PFSK-1 (cell line): ENCODE results near the gene PLEKHH3.

Source experiments
- FOXP2 ChIP-seq: optimal IDR thresholded peaks from 2 replicates; pipeline ENCODE3; 2011; ENCODE audit warnings: borderline replicate concordance, control low read depth, inconsistent platforms; ENCODE audit not compliant: insufficient read depth; ENCODE audit errors: extremely low read length, extremely low read depth
- POLR2AphosphoS5 ChIP-seq: IDR thresholded peaks from 2 replicates; pipeline ENCODE4 v1.6.1; 2012; ENCODE audit warnings: low read depth, mild to moderate bottlenecking, control low read depth, low read length, moderate library complexity
- SIN3A ChIP-seq: IDR thresholded peaks from 2 replicates; pipeline ENCODE4 v1.6.1; 2012; ENCODE audit warnings: mild to moderate bottlenecking, low read length, moderate library complexity, borderline replicate concordance; ENCODE audit not compliant: insufficient read depth
- TAF1 ChIP-seq: IDR thresholded peaks from 2 replicates; pipeline ENCODE4 v1.6.1; 2012; ENCODE audit warnings: low read length, control low read depth, borderline replicate concordance; ENCODE audit not compliant: insufficient read depth
- TF ChIP-seq, protein P1 (sequence below), 2 experiments: IDR thresholded peaks; 2 replicates each; pipeline versions ENCODE4 v1.6.1 to v1.8.0; 2011 to 2012; ENCODE audit warnings: low read depth in 2 of 2, low read length in 2 of 2, control low read depth in 1 of 2, inconsistent platforms in 1 of 2, mild to moderate bottlenecking in 1 of 2, moderate library complexity in 1 of 2; ENCODE audit not compliant: insufficient read depth in 1 of 2

PLEKHH3 gene

DNA sequence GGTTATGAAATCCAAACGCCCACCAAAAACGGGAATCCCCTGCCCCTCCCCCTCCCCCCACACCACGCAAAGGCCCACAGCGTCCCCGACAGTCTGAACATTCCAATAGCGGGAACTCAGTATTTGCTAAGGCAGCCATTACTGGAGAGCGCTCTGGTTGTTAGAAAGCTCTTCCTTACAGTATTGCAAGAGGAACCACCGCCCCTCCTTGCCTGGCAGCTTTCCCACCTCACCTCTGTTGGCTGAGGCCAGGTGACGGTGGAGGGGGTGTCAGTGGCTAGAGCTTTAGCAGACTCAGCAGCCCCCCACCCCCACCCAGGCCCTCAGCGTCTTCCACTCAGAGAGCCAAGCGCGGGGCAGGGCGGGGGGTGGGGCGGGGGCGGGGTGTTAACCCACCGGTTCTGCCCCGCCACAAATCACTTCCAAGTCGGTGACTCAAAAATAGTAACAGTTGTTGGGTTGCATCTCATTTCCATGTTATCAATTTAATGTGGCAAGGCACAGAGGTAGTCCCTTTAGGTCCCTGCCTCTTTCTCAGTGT is 2.2 kb upstream of the PLEKHH3 start:
- TF ChIP-seq SIN3A, result no peak
- TF ChIP-seq, protein P1, sequence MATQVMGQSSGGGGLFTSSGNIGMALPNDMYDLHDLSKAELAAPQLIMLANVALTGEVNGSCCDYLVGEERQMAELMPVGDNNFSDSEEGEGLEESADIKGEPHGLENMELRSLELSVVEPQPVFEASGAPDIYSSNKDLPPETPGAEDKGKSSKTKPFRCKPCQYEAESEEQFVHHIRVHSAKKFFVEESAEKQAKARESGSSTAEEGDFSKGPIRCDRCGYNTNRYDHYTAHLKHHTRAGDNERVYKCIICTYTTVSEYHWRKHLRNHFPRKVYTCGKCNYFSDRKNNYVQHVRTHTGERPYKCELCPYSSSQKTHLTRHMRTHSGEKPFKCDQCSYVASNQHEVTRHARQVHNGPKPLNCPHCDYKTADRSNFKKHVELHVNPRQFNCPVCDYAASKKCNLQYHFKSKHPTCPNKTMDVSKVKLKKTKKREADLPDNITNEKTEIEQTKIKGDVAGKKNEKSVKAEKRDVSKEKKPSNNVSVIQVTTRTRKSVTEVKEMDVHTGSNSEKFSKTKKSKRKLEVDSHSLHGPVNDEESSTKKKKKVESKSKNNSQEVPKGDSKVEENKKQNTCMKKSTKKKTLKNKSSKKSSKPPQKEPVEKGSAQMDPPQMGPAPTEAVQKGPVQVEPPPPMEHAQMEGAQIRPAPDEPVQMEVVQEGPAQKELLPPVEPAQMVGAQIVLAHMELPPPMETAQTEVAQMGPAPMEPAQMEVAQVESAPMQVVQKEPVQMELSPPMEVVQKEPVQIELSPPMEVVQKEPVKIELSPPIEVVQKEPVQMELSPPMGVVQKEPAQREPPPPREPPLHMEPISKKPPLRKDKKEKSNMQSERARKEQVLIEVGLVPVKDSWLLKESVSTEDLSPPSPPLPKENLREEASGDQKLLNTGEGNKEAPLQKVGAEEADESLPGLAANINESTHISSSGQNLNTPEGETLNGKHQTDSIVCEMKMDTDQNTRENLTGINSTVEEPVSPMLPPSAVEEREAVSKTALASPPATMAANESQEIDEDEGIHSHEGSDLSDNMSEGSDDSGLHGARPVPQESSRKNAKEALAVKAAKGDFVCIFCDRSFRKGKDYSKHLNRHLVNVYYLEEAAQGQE (IDR thresholded peaks at IDR 0.05; ENCODE audit: insufficient read depth in 1 of 2, low read depth in 2 of 2, low read length in 2 of 2), result no peak
- TF ChIP-seq FOXP2, result no peak
- no peak for TF ChIP-seq TAF1
- TF ChIP-seq POLR2AphosphoS5, result no peak

DNA sequence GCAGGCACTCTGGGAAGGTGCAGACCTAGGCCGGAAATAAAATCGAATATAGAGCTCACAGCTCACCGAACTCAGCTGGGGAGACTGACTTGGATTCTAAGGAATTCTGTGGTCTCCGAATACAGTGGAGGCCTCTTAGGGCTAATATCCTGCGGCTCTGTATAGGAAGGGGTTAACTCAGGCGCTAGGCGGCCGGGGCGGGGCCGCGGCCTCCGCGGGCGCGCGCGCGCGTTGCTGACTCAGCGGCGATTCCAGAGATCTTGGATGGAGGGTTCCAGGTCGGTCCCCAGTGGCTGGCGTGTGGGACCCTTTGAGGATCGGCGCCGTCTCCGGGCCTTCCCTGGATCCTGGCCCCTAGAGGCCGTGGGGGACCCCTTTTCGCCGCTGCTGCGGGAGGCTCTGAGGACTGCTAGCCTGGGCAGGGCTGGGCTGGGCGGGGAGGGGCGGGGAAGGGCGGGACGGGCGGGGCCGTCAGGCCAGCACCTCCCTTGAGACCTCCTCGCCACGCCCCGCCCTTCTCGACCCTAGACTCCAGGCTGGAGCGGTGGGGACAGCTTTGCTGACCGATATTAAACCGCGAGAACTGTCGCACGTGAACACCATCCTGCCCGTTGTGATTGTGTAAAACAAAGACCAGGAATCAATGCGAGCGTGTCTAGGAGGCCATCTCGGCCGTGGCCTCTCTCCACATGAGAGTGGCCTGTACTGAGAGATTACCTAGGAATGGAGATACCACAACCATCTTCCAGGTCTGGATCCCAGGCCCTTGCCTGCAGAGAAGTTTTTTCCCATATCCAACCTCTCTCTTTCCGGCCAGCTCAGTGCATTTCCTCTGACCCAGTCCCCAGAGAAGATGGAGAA is 1.4 kb upstream of the PLEKHH3 start:
- TF ChIP-seq POLR2AphosphoS5, result peak; percentile 88
- TF ChIP-seq, protein P1 (IDR thresholded peaks at IDR 0.05; ENCODE audit: insufficient read depth in 1 of 2, low read depth in 2 of 2, low read length in 2 of 2), result peak in 1 of 2 experiments; percentile 48; a peak in 1 of 4 replicates
- peak; percentile 5; the same call in 1 of the 2 replicates for TF ChIP-seq SIN3A
- TF ChIP-seq TAF1, result peak; percentile 73; the same call in 1 of the 2 replicates
- TF ChIP-seq FOXP2, result no peak

DNA sequence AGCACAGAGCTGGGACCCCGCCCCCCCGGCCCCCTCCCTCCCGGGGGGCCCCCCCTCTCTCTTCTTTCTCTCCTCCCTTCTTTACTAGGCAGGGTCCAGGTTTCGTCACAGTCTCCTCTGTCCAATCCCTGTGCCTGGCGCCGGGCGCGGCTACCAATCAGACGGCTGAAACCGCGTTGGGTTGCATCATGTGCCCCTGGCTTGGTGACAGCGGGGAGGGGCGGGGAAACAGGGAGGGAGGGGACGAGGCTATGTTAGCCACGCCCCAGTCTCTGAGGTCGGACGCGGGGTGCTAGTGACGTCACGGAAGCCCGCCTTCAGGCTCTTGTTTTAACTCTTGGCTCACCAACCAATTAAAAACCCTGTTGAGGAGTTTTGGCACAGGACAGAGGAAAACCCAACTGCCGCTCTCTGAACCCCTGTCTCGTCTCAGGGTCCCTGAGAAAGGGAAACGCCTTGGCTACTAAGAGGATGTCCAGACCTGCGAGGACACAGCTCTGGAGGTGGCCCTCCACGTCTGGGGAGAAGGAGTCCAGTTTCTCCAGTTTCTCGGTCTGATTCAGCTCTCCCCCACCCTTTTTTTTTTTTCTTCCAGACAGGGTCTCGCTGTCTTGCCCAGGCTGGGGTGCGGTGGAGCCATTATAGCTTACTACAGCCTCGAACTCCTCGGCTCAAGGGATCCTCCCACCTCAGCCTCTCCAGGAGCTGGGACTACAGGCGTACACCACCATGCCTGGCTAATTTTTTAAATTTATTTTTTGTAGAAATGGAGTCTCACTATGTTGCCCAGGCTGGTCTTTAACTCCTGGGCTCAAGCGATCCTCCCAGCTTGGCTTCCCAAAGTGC is 441 bp upstream of the PLEKHH3 start:
- TF ChIP-seq, protein P1 (IDR thresholded peaks at IDR 0.05; ENCODE audit: insufficient read depth in 1 of 2, low read depth in 2 of 2, low read length in 2 of 2), result no peak
- no peak for TF ChIP-seq POLR2AphosphoS5
- TF ChIP-seq TAF1, result no peak
- no peak for TF ChIP-seq FOXP2
- TF ChIP-seq SIN3A, result no peak

DNA sequence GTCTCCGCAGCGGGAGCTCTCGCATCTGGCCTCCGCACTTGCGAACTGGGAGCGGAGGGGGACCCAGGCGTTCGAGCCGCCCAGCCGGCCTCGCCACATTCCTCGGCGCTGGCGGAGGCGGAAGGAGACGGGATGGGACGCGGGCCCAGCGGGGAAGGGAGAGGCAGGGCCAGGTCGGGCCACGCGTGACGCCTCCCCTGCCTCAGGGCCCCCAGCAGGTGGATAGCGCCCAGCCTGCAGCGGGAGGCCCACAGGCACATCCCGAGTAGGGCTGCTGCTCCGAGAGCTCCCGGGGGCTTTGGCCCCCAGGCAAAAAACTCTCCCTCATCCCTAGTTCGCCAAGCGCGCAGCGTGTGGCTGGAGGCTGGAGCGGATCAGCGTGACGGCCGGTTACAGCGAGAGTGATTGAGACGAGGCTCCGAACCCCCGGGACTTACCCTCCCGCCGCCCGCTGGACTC is 800 bp downstream of the PLEKHH3 start:
- TF ChIP-seq, protein P1 (IDR thresholded peaks at IDR 0.05; ENCODE audit: insufficient read depth in 1 of 2, low read depth in 2 of 2, low read length in 2 of 2), result peak; percentile 71 to 83; a peak in 3 of 4 replicates
- TF ChIP-seq SIN3A (no peak), POLR2AphosphoS5 (no peak), TAF1 (0 out of 2 replicates have a peak, but pooled peaks have one; percentile 28), FOXP2 (no peak)
